Measurements from ENCODE around the gene ZNF727.

- TF ChIP-seq SIN3A (IDR thresholded peaks at IDR 0.05; ENCODE audit: borderline replicate concordance, insufficient read depth, low read length) (no peak), REST (IDR thresholded peaks at IDR 0.05; ENCODE audit: insufficient read depth in 1 of 2, low read depth in 2 of 2, low read length in 2 of 2) (no peak), POLR2AphosphoS5 (IDR thresholded peaks at IDR 0.05; ENCODE audit: low read depth, low read length) (no peak)
These were observed 8.1 kb upstream of the ZNF727 start for GRCh38 chr7:64037095-64037494.
